ENCODE results near the gene CABLES1.

- TF ChIP-seq CTCF (IDR thresholded peaks at IDR 0.05) (no peak), EZH2phosphoT487 (IDR thresholded peaks at IDR 0.05; ENCODE audit: borderline replicate concordance, low read depth) (no peak), USF1 (IDR thresholded peaks at IDR 0.05; ENCODE audit: borderline replicate concordance, low read depth) (no peak), FOXM1 (IDR thresholded peaks at IDR 0.05; ENCODE audit: low read depth) (no peak), RFX5 (IDR thresholded peaks at IDR 0.05; ENCODE audit: low read length) (no peak), RCOR1 (IDR thresholded peaks at IDR 0.05; ENCODE audit: low read length) (no peak), POLR2AphosphoS5 (IDR thresholded peaks at IDR 0.05; ENCODE audit: low read depth, low read length) (no peak), MAX (IDR thresholded peaks at IDR 0.05; ENCODE audit: low read depth) (no peak)
- TF ChIP-seq, protein P1, sequence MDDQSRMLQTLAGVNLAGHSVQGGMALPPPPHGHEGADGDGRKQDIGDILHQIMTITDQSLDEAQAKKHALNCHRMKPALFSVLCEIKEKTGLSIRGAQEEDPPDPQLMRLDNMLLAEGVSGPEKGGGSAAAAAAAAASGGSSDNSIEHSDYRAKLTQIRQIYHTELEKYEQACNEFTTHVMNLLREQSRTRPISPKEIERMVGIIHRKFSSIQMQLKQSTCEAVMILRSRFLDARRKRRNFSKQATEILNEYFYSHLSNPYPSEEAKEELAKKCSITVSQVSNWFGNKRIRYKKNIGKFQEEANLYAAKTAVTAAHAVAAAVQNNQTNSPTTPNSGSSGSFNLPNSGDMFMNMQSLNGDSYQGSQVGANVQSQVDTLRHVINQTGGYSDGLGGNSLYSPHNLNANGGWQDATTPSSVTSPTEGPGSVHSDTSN (IDR thresholded peaks at IDR 0.05): no peak
Measured at GRCh38 chr18:23300231-23300805, 165.0 kb downstream of the CABLES1 start.
